ENCODE results near the gene SPDYA. TPM values are rescaled to one million over a fixed set of nuclear protein-coding genes. Genes with fewer than 3 reads are reported as not detected.

Gene SPDYA
- total RNA-seq, 1 experiment from 2014 or later = 1.2 TPM

GRCh38 chr2:28772351-28772750 is 38.3 kb upstream of the SPDYA start:
- POLR2A ChIA-PET = no interaction called here

More at GRCh38 chr2:28772351-28772750, 38.3 kb upstream of the SPDYA start:
- BruUV-seq (replicated peaks) = no TSS peak
- peaks cover 100% of the 10 kb centered on the region for H3K79me2 ChIP-seq (ENCODE audit: insufficient read depth, low read length)
- ChIA-PET CTCF (no interaction called here), RAD21 (ENCODE audit: low non-redundant PET in 1 of 2, low total read pairs in 2 of 2, uncharacterized antibody in 2 of 2, unreplicated experiment in 2 of 2) (no interaction called here)
- H3K4me2 ChIP-seq (ENCODE audit: low read length) = no peak overlapping the region
- H3K27me3 ChIP-seq (ENCODE audit: insufficient read depth, low read length) = no peaks in the 10 kb centered on the region
- 0 out of 4 replicates have a peak, but pooled peaks cover 0 to 2% of the 10 kb centered on the region in 2 experiments for H3K36me3 ChIP-seq (ENCODE audit: control insufficient read depth in 1 of 2, insufficient read depth in 2 of 2, low read length in 2 of 2)
- peaks cover 4% of the 10 kb centered on the region; the same call in 1 of the 2 replicates for H4K20me1 ChIP-seq (ENCODE audit: insufficient read depth)
- H3K9me2 ChIP-seq (ENCODE audit: insufficient read depth) = no peaks in the 10 kb centered on the region
- H3K27ac ChIP-seq (ENCODE audit: low read depth, low read length) = no peak overlapping the region
- intact Hi-C loops (cut with micrococcal nuclease) = no loop called here
- no peak overlapping the region for H2AFZ ChIP-seq (ENCODE audit: low read depth, low read length, poor library complexity, severe bottlenecking)
- H3K9me3 ChIP-seq (ENCODE audit: control insufficient read depth in 1 of 2, insufficient read depth in 1 of 2, low read depth in 1 of 2, low read length in 2 of 2) = no peaks in the 10 kb centered on the region
- H3K4me1 ChIP-seq (ENCODE audit: control insufficient read depth in 1 of 2, insufficient read depth in 2 of 2, low read length in 2 of 2) = no peaks in the 10 kb centered on the region
- H3K4me3 ChIP-seq (replicated peaks in 1 of 2; ENCODE audit: low read depth in 1 of 2, low read length in 2 of 2) = no peak overlapping the region
- no peak for TF ChIP-seq ZNF274 (IDR thresholded peaks at IDR 0.05; ENCODE audit: low read depth, low read length)
- TF ChIP-seq CEBPB (IDR thresholded peaks at IDR 0.05; ENCODE audit: low read depth) = no peak
- TF ChIP-seq SP1 (IDR thresholded peaks at IDR 0.05; ENCODE audit: low read depth) = no peak
- TF ChIP-seq MAX (IDR thresholded peaks at IDR 0.05) = no peak
- no peak for TF ChIP-seq TCF7L2 (IDR thresholded peaks at IDR 0.05; ENCODE audit: borderline replicate concordance, extremely low read depth, insufficient read depth, insufficient read length)
- TF ChIP-seq EGR1 (IDR thresholded peaks at IDR 0.05; ENCODE audit: low read depth) = no peak
- TF ChIP-seq POLR2AphosphoS5 (IDR thresholded peaks at IDR 0.05; ENCODE audit: low read depth, low read length) = no peak
- TF ChIP-seq ELF1 (IDR thresholded peaks at IDR 0.05; ENCODE audit: borderline replicate concordance, low read depth) = no peak
- TF ChIP-seq FOSL1 (IDR thresholded peaks at IDR 0.05; ENCODE audit: low read depth) = no peak
- no peak for TF ChIP-seq JUND (IDR thresholded peaks at IDR 0.05)
- no peak for TF ChIP-seq CTCF (IDR thresholded peaks at IDR 0.05 in 2 of 3, conservative IDR thresholded peaks at IDR 0.05 in 1 of 3; ENCODE audit: borderline replicate concordance in 1 of 3, insufficient read depth in 1 of 3, low read depth in 2 of 3, low read length in 2 of 3)
- TF ChIP-seq EZH2phosphoT487 (IDR thresholded peaks at IDR 0.05; ENCODE audit: borderline replicate concordance) = no peak
- TF ChIP-seq POLR2A (IDR thresholded peaks at IDR 0.05; ENCODE audit: borderline replicate concordance, extremely low read depth, insufficient read depth, insufficient read length) = no peak
- no peak for TF ChIP-seq SRF (IDR thresholded peaks at IDR 0.05; ENCODE audit: low read depth)
- TF ChIP-seq EZH2 (IDR thresholded peaks at IDR 0.05) = no peak
- TF ChIP-seq REST (IDR thresholded peaks at IDR 0.05; ENCODE audit: low read depth) = no peak
- no peak for TF ChIP-seq ZBTB33 (IDR thresholded peaks at IDR 0.05; ENCODE audit: extremely low read depth, insufficient replicate concordance, low read length)
- no peak for ATAC-seq
- no peak for DNase-seq (ENCODE audit: low read depth, low spot score)
- H3K9ac ChIP-seq (ENCODE audit: low read length) = no peak overlapping the region
